Astrocyte of the hippocampus (primary cell): Measurements from ENCODE around the gene ARHGAP22.
A peak's percentile ranks its signal among the peaks of the same experiment; 100 is the strongest.

Experiments used
- DNase-seq: peaks from one replicate; pipeline ENCODE4 v3.0.0; 2011; ENCODE audit warnings: low read depth, low spot score

Gene ARHGAP22

DNA sequence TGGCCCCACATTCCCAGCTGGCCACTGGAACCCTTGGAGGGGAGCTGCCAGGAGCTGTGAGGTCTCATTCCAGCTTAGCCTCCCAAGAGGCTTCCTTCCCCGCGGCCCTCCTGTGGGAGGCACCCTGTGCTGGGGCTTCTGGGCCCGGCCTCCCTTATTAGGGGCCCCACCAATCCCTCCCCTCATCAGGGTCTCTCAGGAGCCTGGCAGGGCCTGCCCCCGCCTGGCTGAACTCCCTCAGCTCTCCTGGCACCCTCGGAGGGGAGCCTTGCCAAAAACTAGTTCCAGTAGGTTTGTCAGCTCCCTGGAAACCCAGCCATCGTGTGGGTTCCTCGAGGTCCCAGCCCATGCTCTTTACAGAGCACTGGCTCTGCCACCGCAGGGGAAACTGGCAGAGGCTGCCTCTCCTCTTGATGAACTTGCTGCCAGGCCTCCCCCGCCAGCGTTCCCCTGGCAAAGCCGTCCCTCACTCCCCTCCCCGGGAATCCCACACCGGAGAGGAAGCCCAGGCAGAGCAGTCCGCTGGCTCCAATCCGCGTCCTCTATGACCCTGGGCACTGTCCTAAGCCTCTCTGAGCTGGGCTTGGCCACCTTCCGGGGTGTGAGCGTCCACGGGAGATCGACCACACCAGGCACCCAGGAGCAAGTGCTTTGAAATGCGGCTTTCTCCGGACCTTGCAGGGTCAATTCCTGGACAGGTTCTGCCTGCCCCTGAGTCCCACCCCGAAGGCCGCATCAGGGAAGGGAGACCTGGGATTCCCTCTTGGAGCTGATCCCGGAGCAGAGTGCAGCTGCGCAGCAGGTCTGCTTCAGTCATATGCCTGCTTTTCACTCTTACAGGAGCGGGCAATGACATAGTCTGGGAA lies 139.8 kb downstream of the ARHGAP22 start:
- DNase-seq, result peak; percentile 64

DNA sequence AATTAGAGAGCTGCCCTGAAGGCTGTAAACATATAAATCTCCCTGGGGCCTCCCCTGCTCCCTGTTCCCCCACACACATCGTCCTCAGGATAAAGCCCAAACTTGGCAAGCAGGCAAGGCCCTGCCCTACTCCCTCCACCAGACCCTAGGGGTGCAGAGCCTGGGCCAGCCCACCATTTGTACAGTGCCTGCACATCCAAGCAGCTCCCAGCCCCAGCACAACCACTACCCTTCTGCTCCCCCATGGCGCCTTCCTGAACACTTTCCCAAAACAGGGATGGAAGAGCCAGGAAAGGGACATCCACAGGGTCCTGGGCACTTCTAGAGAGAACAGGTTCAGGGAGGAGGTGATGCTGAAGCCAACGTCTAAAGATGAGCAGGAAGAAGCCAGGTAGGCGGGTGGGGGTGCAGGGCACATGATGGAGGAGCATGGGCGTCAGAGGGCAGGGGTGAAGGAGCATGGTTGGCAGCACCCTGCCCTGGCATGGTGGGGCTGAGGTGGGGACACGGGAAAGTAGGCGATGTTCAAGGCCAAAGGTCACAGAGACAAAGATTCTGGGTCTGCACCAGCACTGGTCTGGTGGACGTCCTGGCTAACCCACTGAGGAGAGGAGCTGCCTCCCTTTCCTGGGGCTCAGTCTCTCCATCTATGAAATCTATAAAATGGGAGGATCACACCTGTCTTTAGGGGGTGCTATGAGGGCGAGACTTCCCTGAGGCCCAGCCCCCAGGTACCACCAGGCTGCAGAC lies 140.6 kb downstream of the ARHGAP22 start:
- no peak for DNase-seq

- DNase-seq, result peak; percentile 53
These were observed 141.4 kb downstream of the ARHGAP22 start for GRCh38 chr10:48463318-48464003.

DNA sequence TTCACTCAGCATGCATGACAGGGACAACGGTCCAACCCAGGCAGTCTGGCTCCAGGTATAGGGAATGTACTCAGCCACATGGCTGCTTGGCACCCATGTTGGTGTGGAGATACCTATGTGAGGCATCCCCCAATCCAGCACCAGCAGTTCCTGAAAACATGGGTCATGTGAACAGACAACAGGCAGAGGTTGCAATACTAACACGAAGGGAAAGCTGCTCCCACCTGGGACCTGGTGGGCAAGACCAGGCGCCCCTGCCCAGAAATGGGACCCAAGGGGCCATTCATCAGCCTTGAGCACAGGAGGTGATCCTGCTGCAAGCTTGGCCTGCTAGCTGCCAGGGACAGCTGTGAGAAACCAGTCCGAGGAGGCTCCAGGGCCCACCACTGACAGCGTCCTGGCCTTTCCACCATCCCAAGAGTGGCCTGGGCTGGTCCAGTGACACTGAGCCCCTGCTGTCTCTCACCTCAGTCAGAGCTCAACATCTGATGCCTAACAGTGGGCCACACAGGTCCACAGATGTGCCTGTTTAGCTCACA lies 142.3 kb downstream of the ARHGAP22 start:
- no peak for DNase-seq

GRCh38 chr10:48461623-48462481 lies 143.0 kb downstream of the ARHGAP22 start:
- no peak for DNase-seq

DNA sequence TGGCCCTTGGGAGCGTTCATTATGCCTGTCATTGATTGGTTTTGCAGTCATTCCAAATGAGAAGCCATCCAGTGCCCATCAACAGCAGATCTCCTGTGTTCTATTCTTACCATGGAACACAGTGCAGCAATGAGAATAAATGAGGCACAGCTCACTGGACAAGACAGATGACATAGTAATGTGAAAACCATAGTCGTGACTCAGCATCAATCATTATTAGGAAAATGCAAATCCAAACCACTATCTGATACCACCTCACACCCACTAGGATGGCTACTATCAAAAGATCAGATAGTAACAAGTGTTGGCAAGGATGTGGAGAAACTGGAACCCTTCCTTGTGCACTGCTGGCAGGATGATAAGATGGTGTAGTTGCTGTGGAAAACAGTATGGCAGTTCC lies 144.7 kb downstream of the ARHGAP22 start:
- DNase-seq, result no peak

GRCh38 chr10:48459270-48460150 lies 145.4 kb downstream of the ARHGAP22 start:
- DNase-seq, result no peak

DNA sequence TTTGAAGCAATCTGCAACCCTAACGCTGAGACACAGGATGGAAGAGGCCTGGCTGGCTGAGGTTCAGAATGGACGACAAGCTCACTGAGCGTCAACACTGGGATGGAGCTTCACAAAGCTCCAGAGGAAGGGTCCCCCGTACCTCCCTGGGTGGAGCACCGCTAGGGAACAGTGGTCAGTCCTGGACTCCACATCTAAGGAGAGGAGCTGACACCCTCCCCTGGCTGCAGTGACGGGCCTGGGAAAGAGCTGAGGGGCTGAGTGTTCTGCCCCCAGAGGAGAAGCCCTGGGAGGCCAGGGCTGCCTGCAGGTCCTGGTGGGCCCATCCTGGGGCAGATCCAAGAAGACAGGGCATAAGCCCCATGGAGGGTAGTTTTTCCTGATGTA lies 146.2 kb downstream of the ARHGAP22 start:
- DNase-seq, result no peak

DNA sequence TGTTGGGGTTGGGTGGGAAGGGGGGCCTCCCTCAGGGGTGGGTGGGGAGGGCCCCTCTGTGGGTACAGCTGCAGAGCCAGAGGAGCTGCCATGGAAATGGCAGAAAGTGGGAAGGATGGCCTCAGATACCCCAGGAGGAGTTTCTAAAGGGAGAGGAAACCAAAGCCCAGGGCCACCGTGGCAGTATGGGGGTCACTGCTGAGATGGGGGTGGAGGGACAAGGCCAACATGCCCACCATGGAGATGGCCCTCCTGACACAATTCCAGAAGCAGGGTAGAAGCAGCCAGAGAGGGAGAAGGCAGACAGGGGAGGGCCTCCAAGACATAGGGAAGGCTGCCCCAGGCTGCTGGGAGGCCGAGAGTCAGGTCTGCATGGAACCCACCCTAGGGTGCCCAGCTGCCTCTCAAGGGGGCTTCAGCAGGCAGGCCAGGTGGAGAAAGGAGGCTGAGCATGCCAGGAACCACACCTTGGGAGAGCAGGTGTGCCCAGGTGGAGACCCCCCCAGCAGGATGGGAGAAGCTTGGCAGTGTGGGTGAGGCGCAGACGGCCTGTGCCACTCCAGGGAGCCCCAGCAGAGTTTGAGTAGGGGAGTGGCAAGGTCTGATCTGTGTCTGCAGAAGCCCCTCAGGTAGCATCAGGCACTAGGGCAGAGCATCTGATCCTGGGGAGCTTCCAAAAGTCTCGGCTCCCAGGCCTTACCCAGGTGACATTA lies 146.8 kb downstream of the ARHGAP22 start:
- no peak for DNase-seq

GRCh38 chr10:48456808-48457761 lies 147.8 kb downstream of the ARHGAP22 start:
- no peak for DNase-seq

- peak; percentile 60 for DNase-seq
These were observed 148.5 kb downstream of the ARHGAP22 start for GRCh38 chr10:48456361-48456804.

- no peak for DNase-seq
These were observed 149.3 kb downstream of the ARHGAP22 start for GRCh38 chr10:48455392-48456151.

DNA sequence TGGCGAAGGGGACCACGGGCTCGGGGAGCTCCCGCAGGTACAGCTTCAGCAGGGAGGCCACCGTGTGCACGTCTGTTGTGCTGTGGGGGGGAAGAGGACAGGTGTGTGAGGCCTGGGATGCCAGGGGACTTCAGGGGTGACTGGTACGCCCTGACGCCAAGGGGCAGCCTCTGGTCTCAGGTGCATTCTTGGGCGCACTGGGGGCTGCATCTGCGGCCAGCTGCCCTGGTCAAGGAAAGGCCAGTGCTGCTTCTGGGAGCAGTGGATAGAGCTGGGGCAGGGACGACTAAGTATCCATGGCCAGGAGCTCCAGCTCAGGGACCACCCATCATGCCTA lies 149.8 kb downstream of the ARHGAP22 start:
- no peak for DNase-seq

GRCh38 chr10:48454302-48455054 lies 150.4 kb downstream of the ARHGAP22 start:
- DNase-seq, result no peak

GRCh38 chr10:48453451-48454301 lies 151.2 kb downstream of the ARHGAP22 start:
- DNase-seq, result no peak

GRCh38 chr10:48452879-48453412 lies 151.9 kb downstream of the ARHGAP22 start:
- no peak for DNase-seq
